Neuron (in vitro differentiated cells): ENCODE data around the gene CATSPERE.

Source experiments
- H2AFZ ChIP-seq: one replicate; pipeline ENCODE4 v1.6.1; 2013; ENCODE audit warnings: low read depth, mild to moderate bottlenecking, inconsistent platforms, low read length, moderate library complexity
- H3K27me3 ChIP-seq: one replicate; pipeline ENCODE4 v1.6.1; 2013; ENCODE audit warnings: low read length; ENCODE audit not compliant: insufficient read depth
- H3K36me3 ChIP-seq: one replicate; pipeline ENCODE4 v1.6.1; 2013; ENCODE audit warnings: low read length; ENCODE audit not compliant: insufficient read depth
- H3K4me1 ChIP-seq: one replicate; pipeline ENCODE4 v1.6.1; 2013; ENCODE audit warnings: low read length; ENCODE audit not compliant: insufficient read depth
- H3K4me3 ChIP-seq: 2 replicates; pipeline ENCODE4 v1.5.1; 2013; ENCODE audit warnings: mild to moderate bottlenecking, low read length, moderate library complexity
- H3K9me3 ChIP-seq: one replicate; pipeline ENCODE4 v1.6.1; 2013; ENCODE audit warnings: low read length

The CATSPERE gene

DNA sequence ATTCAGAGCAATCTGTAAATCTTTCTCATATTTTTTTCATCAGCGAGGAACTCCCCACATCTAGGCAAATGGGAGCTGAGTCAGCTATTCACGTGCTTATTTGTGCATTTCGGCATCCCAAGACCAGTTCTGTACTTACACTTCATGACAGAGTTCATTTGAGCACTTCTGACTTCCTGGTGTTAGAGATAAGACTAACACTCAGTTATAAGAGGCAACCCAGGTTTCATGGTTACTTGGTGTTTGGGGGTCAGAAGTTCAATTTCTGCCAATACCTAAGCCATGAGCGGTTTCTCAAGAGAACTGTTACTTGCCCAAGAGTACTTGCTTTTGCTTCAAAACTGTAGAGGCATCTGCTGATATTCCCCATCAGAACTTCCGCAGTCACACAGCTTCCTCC is 167.7 kb downstream of the CATSPERE start:
- peaks cover 3% of the 10 kb centered on the region for H3K27me3 ChIP-seq
- no peaks in the 10 kb centered on the region for H3K9me3 ChIP-seq
- no peaks in the 10 kb centered on the region for H3K4me1 ChIP-seq
- H3K36me3 ChIP-seq = no peaks in the 10 kb centered on the region
- H2AFZ ChIP-seq = no peak overlapping the region
- H3K4me3 ChIP-seq = no peak overlapping the region

DNA sequence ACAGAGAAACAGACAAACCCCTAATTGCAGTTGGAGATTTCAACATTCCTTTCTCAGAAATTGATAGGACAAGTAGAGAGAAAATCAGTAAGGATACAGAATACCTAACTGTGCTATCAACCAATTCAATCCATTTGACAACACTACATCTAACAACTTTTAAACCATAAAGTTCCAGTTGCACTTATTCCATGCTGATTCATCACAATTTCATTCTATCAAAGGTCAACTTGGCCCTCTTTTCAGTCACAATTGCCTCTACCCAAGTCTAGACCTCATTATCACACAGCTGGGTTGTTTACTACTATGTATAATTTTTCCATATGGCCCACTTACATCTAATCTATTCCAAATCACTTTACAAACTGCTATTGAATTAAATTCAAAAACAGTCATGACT is 172.1 kb downstream of the CATSPERE start:
- Histone ChIP-seq H3K27me3 (peaks cover 3% of the 10 kb centered on the region), H3K4me3 (no peak overlapping the region), H3K4me1 (no peaks in the 10 kb centered on the region), H2AFZ (no peak overlapping the region), H3K36me3 (no peaks in the 10 kb centered on the region), H3K9me3 (no peaks in the 10 kb centered on the region)

DNA sequence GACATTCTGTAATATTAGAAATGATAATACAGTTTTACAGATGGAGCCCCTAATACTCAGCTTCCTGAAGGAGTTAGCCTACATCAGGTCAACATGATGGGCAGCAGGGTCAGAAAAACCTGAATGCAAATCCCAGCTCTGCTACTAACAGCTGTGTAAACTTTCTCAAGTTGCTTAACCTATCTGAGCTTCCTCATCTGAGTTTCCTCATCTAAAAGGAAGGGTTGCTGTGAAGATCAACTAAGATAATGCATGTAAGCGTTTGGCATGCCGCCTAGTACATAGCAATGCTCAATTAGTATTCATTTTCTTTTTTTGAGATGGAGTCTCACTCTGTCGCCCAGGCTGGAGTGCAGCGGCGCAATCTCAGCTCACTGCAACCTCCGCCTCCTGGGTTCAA is 173.5 kb downstream of the CATSPERE start:
- H3K27me3 ChIP-seq = no peaks in the 10 kb centered on the region
- no peaks in the 10 kb centered on the region for H3K4me1 ChIP-seq
- no peaks in the 10 kb centered on the region for H3K9me3 ChIP-seq
- H3K36me3 ChIP-seq = no peaks in the 10 kb centered on the region
- H2AFZ ChIP-seq = no peak overlapping the region
- no peak overlapping the region for H3K4me3 ChIP-seq

DNA sequence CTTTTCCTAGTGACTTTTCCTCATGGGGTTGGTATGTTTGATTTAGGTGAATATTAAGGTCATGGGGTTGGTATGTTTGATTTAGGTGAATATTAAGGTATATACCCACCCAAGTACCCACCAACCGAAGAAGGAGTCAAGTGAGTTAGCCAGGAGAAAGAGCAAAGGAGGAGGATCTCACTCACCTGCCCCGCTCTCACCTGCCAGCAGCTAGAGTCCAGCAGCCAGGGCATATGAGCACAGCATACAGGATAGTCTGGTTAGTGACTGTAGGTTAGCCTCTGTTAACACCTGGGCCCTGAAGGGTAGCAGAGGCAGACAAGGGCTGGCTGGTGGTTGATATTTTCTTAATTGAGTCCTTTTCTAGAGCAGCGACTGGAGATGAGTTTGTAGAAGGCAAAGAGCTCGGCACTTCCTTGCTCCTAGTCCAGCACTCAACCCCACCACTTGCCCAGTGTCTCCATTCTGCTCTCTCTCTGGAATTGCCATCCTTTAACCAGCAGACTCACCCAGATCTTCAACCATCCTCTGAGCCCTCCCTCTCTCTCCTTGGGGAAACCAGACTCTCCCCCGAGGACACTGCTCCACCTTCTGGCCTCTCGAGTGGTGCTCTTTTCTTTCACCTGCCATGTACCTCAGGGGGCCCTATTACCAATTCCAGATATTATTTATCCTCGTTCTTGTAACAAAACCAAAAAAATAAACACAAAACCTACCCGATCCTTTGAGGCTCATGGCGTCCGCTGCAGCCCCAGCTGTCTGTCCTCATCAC is 175.6 kb downstream of the CATSPERE start:
- no peaks in the 10 kb centered on the region for H3K9me3 ChIP-seq
- H3K36me3 ChIP-seq = no peaks in the 10 kb centered on the region
- H3K4me1 ChIP-seq = no peaks in the 10 kb centered on the region
- no peak overlapping the region for H3K4me3 ChIP-seq
- no peaks in the 10 kb centered on the region for H3K27me3 ChIP-seq
- H2AFZ ChIP-seq = no peak overlapping the region

DNA sequence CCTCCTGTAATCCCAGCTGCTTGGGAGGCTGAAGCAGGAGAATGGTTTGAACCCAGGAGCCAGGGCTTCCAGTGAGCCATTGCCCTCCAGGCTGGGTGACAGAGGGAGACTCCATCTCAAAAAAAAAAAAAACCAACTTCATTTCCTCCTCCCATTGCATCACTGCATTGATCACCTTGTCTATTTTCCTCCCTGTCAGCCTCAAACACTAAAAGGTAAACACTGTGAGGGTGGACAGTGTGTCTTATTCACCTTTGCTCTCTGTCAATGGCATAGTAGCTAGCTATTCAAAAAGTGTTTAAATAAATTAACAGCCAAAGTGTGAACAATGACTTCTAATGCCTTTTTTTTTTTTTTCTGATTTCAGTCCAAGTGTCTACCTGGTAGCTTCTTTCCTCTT is 178.5 kb downstream of the CATSPERE start:
- no peaks in the 10 kb centered on the region for H3K4me1 ChIP-seq
- H3K27me3 ChIP-seq = no peaks in the 10 kb centered on the region
- no peaks in the 10 kb centered on the region for H3K36me3 ChIP-seq
- H3K4me3 ChIP-seq = no peak overlapping the region
- H3K9me3 ChIP-seq = peaks cover 6% of the 10 kb centered on the region
- no peak overlapping the region for H2AFZ ChIP-seq

DNA sequence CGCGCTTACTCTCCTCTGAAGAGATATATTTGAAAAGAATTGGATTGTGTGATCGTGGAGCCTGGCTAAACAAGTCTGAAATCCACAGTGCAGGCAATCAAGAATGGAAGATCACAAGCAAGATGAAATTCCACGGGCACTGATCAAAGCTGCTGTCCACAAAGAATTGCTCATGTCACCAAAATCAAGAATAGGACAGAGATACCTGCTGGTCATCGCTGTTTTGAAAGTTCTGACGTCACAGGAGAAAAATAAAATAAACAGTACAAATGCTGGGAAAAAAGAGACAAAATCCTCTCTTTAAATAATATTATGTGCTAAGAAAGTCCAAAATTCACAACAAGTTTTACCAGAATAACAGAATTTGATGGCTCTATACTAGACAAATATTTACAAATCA is 179.8 kb downstream of the CATSPERE start:
- no peaks in the 10 kb centered on the region for H3K4me1 ChIP-seq
- H3K36me3 ChIP-seq = no peaks in the 10 kb centered on the region
- H2AFZ ChIP-seq = no peak overlapping the region
- H3K27me3 ChIP-seq = no peaks in the 10 kb centered on the region
- H3K4me3 ChIP-seq = no peak overlapping the region
- H3K9me3 ChIP-seq = peaks cover 9% of the 10 kb centered on the region

DNA sequence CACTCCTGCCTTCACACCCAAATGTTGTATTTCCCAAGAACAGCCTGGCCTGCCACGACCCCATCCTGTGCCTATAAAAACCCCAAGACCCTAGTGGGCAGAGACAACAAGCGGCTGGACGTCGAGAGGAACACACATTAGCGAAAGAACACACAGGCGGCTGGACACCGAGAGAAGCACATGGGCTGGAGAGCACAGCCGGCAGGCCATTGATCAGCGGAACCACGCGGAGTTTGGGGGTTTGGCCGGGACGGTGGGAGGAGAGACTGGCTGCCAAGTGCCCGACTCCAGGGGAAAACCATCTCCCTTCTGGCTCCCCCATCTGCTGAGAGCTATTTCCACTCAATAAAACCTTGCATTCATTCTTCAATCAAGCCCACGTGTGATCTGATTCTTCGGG is 181.5 kb downstream of the CATSPERE start:
- H3K9me3 ChIP-seq = peaks cover 11% of the 10 kb centered on the region
- no peak overlapping the region for H3K4me3 ChIP-seq
- H3K36me3 ChIP-seq = no peaks in the 10 kb centered on the region
- no peak overlapping the region for H2AFZ ChIP-seq
- H3K27me3 ChIP-seq = no peaks in the 10 kb centered on the region
- H3K4me1 ChIP-seq = no peaks in the 10 kb centered on the region

DNA sequence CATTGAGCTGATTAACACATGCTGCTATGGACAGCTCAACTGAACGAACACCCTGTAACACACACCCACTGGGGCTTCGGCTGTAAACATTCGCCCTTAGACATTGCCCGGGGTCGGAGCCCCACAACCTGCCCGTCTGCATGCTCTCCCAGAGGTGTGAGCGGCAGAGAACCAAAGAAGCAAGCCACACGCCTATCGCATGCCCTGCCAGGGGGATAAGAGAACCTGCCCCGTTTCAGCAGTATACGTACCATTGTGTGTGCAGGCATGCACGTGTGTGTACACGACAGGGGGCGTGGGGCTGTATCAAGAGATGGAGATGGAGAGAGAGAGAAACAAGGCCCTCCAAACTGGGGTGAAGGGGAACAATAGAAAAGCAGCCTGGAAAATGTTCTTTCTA is 181.9 kb downstream of the CATSPERE start:
- H2AFZ ChIP-seq = no peak overlapping the region
- no peaks in the 10 kb centered on the region for H3K36me3 ChIP-seq
- peaks cover 11% of the 10 kb centered on the region for H3K9me3 ChIP-seq
- H3K27me3 ChIP-seq = no peaks in the 10 kb centered on the region
- no peak overlapping the region for H3K4me3 ChIP-seq
- H3K4me1 ChIP-seq = no peaks in the 10 kb centered on the region

DNA sequence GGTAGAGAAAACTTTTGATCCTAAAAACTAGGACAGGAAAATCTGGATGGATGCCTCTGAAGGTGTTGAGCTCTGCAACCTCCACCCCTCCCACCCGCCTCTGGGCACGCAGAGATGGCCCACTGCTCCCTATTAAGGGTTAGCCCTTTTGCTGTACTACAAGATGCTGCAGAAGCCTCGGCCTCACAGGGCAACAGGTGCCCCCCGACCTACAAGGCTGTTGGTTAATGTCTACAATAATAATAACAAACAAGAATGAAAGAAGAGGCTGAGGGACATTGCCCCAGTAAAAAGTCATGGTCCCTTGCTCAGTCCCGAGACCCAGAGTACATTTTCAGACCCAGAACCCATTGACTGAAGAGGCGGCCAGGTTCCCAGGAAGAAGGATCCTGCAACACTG is 184.3 kb downstream of the CATSPERE start:
- no peaks in the 10 kb centered on the region for H3K36me3 ChIP-seq
- H3K4me3 ChIP-seq = no peak overlapping the region
- H3K4me1 ChIP-seq = no peaks in the 10 kb centered on the region
- no peak overlapping the region for H2AFZ ChIP-seq
- no peaks in the 10 kb centered on the region for H3K27me3 ChIP-seq
- H3K9me3 ChIP-seq = peaks cover 11% of the 10 kb centered on the region

DNA sequence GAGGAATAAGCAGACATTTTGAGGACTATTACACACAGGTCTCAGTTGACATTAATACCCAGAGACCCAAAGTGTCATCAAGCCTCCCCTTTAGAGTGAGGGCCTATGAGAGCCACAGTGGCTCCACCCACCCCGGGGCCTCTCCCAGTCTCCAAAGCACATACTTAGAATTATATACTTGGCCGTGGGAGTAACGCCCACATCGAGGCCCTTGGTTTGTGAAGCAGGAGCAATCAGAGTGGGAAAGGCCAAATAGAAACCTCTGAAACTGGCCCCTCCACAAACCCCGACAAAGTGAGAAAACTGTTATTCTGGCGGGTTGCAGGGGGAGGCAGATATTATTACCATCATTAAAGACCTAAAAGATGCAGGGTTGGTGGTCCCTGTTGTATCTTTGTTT is 184.8 kb downstream of the CATSPERE start:
- no peak overlapping the region for H3K4me3 ChIP-seq
- peaks cover 11% of the 10 kb centered on the region for H3K9me3 ChIP-seq
- no peak overlapping the region for H2AFZ ChIP-seq
- no peaks in the 10 kb centered on the region for H3K36me3 ChIP-seq
- H3K4me1 ChIP-seq = no peaks in the 10 kb centered on the region
- H3K27me3 ChIP-seq = no peaks in the 10 kb centered on the region

DNA sequence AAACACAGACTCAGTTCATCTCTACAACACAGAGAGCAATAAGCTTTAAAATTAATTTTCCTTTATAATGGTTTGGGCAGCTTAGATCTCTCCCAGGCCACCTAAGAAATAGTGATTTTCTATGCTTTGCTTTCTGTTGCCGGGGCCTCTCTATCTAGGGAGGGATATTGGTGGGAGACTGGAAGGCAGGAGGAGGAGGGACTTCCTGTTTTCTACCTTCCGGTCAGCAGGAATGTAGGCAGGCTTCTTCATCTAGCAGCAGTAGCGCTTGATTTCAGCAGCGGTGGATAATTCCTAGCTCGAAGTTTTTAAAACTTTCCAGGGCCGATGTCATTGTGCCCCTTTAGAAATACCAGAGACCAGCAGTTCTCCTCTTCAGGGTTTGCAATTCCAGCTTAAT is 186.7 kb downstream of the CATSPERE start:
- no peaks in the 10 kb centered on the region for H3K4me1 ChIP-seq

DNA sequence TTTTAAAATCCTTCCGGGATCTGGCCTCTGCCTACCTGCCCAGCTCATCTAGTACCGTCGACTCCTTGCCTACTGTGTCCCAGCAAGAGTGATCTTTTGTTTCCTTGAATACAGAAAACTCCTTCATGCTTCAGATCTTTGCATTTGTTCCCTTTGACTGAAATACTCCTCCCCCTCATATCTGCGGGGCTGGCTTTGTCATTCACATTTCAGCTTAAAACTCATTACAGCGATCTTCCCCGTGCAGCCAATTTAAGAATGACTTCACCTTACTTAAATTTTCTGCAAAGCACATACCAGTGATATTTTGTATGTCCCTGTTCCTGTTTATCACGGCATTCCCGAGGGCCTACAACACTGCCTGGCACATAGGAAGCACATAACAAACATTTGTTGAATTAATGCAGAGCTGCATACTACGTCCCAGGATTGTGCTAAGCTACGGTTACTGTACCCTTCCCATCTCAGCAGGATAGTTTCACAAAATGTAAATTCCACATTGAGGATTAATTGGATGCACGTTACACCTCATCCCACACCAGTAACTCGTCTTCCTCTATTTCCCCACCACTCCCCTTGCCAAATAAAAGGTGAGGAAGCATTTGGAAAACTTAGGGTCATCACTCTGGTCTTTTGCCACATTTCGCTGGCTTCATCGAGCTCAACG is 191.0 kb downstream of the CATSPERE start:
- H3K4me1 ChIP-seq = peaks cover 22% of the 10 kb centered on the region
- no peaks in the 10 kb centered on the region for H3K27me3 ChIP-seq
- H3K9me3 ChIP-seq = no peaks in the 10 kb centered on the region
- H3K36me3 ChIP-seq = peaks cover 2% of the 10 kb centered on the region
- peak overlapping the region; percentile 56 for H2AFZ ChIP-seq
- peak overlapping the region; percentile 64 for H3K4me3 ChIP-seq

More for the DNA sequence above, 186.7 kb downstream of the CATSPERE start:
- peaks cover 11% of the 10 kb centered on the region for H3K9me3 ChIP-seq
- no peak overlapping the region for H2AFZ ChIP-seq
- H3K4me3 ChIP-seq = no peak overlapping the region
- no peaks in the 10 kb centered on the region for H3K27me3 ChIP-seq
- no peaks in the 10 kb centered on the region for H3K36me3 ChIP-seq

DNA sequence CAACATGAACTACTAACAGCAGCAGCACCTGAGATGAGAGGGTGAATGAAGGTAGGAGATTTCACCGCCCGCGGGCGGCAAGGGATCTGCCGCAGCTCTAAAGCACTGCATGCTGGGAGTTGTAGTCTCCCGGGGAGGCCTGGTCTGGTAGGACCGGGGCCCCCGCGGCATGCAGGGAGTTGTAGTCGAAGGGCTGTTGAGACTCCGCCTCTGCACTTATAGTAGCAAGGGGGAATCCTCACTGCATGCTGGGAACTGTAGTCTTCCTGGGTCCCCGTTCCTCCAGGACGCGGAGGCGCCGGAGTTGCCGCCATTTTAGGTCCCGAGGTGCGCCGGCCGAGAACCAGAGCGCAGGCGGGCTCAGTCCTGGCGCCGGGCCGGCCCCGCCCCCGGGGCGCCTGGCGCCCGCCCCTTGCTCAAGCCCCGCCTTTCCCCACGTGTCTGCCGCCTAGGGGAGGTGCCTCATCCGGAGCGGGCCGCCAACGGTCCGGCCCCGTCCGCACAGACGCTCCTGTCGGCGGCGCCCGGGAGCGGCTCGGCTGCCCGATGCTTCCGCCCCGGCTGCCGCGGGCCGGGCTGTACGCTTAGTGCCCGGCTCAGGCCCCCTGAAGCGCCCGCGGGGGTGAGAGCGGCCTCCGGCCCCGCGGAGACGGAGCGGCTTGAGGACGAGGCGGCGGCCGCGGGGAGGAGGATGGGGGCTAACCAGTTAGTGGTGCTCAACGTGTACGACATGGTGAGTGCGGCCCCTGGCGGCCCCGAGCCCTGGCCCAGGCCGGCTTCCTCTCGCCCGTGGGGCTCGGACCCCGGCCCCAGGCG is 191.8 kb downstream of the CATSPERE start, which contains the start of gene DESI2:
DESI2 (plus strand) TSS at position 504 of the 816 bp plus-strand sequence; CDS start at position 692, 188 bp downstream.
- H2AFZ ChIP-seq = peak within 1 kb of the TSS; percentile 65
- H3K9me3 ChIP-seq = peaks cover 2% of the 10 kb centered on the region
- peaks cover 22% of the 10 kb centered on the region for H3K4me1 ChIP-seq
- peak within 1 kb of the TSS; percentile 75 for H3K4me3 ChIP-seq
- H3K27me3 ChIP-seq = no peaks in the 10 kb centered on the region
- peaks cover 8% of the 10 kb centered on the region for H3K36me3 ChIP-seq
